ENCODE results near the gene S100A16.

- TF ChIP-seq, protein P1, sequence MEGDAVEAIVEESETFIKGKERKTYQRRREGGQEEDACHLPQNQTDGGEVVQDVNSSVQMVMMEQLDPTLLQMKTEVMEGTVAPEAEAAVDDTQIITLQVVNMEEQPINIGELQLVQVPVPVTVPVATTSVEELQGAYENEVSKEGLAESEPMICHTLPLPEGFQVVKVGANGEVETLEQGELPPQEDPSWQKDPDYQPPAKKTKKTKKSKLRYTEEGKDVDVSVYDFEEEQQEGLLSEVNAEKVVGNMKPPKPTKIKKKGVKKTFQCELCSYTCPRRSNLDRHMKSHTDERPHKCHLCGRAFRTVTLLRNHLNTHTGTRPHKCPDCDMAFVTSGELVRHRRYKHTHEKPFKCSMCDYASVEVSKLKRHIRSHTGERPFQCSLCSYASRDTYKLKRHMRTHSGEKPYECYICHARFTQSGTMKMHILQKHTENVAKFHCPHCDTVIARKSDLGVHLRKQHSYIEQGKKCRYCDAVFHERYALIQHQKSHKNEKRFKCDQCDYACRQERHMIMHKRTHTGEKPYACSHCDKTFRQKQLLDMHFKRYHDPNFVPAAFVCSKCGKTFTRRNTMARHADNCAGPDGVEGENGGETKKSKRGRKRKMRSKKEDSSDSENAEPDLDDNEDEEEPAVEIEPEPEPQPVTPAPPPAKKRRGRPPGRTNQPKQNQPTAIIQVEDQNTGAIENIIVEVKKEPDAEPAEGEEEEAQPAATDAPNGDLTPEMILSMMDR (IDR thresholded peaks at IDR 0.05), result no peak
- TF ChIP-seq EP300 (IDR thresholded peaks at IDR 0.05), result no peak
Observed at GRCh38 chr1:153636312-153636711, 23.4 kb upstream of the S100A16 start.
